Spleen (tissue), 7 donors: ENCODE results near the gene TUBA3E.
"Not testable (repeated sequence)": the region's sequence is repeated elsewhere in the genome, so short reads cannot be mapped to it uniquely, and the experiment has no call there.

ENCODE experiments used
- CTCF ChIP-seq, 11 experiments: fragments of 200-600 bp in 7 of 11; fragments of 450-650 bp in 4 of 11; sonication (generic) in 4 of 11; IDR thresholded peaks in 8 of 11; conservative IDR thresholded peaks in 3 of 11; 1 replicate in 7 of 11; 2 replicates in 4 of 11; pipeline versions ENCODE4 v1.4.0 to v1.8.0; 2016 to 2021; ENCODE audit warnings: antibody characterized with exemption in 11 of 11, inconsistent platforms in 4 of 11, mild to moderate bottlenecking in 1 of 11
- POLR2A ChIP-seq, 3 donors: fragments of 450-650 bp; IDR thresholded peaks; one replicate each; pipeline ENCODE4 v1.5.1; 2017; ENCODE audit warnings: antibody characterized with exemption in 3 of 3, mild to moderate bottlenecking in 1 of 3
- POLR2AphosphoS5 ChIP-seq, 3 donors: sonication (generic); formaldehyde crosslinking; IDR thresholded peaks; one replicate each; pipeline ENCODE4 v1.5.1; 2017; ENCODE audit warnings: antibody characterized with exemption in 3 of 3
- donor health status: DM: no; HTN: no; CAD: no; lungs with moderate emphysema.
- donor health status: DM: no; HTN: no; CAD: no.
- donor health status: DM: no; HTN: no; CAD: no.

GRCh38 chr2:130157354-130157753 is 40.9 kb downstream of the TUBA3E start:
- not testable (repeated sequence) for TF ChIP-seq POLR2A (IDR thresholded peaks at IDR 0.05); CTCF (IDR thresholded peaks at IDR 0.05 in 8 of 11, conservative IDR thresholded peaks at IDR 0.05 in 3 of 11)
- TF ChIP-seq POLR2AphosphoS5 (IDR thresholded peaks at IDR 0.05): peak; percentile 35 to 73 (median 58)
